RWPE1 (cell line): ENCODE results near the gene CCDC102A.

Source experiments
- CTCF ChIA-PET: fragments of 350-600 bp; sonication (Branson Sonifier 250); formaldehyde crosslinking; extraction: SDS; loops from one replicate; lab custom pipeline; 2021; lab: Yijun Ruan, JAX
- POLR2A ChIA-PET: fragments of 400-600 bp; formaldehyde crosslinking; extraction: SDS; loops from one replicate; lab custom pipeline; 2020; ENCODE audit warnings: antibody characterized with exemption; ENCODE audit not compliant: low non-redundant PET; lab: Yijun Ruan, JAX
- DNase-seq: peaks from one replicate; pipeline ENCODE4 v3.0.0; 2012; ENCODE audit warnings: low spot score
- H3K27ac ChIP-seq: fragments of 450-650 bp; 2 replicates; pipeline ENCODE4 v1.5.1; 2017
- TF ChIP-seq, protein P1 (sequence below): fragments of 450-650 bp; conservative IDR thresholded peaks from 2 replicates; pipeline ENCODE4 v1.5.1; 2017; ENCODE audit warnings: low read depth, mild to moderate bottlenecking

The CCDC102A gene

DNA sequence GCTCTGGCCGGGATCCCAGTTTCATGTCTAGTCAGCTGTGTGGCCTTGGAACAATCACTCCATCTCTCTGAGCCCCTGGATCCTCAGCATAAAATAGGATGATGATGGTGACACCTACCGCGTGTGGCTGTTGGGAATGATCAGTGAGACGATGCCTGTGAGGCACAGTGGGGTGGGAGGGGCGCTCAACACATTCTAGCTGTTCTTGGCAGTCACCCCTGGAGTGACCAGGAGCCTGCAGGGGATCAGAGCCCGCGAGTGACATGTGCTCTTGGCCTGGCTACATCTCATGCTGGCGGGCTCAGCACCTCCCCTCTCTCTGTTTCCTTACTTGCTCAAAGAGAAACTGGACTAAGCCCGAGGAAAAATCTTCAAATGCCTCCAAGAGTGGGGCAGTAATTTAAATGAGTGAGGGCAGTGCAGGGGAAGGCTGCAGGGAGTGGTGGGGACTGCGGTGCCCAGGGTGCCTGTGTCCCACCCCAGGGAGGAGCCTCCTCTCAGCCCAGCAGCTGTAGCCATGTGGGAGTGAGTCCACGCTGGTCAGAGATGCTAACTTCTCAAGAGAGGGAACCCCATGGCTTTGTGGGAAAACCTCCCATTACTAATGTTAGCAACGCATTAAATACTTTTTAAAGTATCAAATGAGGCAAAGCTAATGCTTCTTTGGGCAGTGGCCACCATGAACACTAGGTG lies 27.0 kb downstream of the CCDC102A start:
- DNase-seq: no peak
- TF ChIP-seq, protein P1, sequence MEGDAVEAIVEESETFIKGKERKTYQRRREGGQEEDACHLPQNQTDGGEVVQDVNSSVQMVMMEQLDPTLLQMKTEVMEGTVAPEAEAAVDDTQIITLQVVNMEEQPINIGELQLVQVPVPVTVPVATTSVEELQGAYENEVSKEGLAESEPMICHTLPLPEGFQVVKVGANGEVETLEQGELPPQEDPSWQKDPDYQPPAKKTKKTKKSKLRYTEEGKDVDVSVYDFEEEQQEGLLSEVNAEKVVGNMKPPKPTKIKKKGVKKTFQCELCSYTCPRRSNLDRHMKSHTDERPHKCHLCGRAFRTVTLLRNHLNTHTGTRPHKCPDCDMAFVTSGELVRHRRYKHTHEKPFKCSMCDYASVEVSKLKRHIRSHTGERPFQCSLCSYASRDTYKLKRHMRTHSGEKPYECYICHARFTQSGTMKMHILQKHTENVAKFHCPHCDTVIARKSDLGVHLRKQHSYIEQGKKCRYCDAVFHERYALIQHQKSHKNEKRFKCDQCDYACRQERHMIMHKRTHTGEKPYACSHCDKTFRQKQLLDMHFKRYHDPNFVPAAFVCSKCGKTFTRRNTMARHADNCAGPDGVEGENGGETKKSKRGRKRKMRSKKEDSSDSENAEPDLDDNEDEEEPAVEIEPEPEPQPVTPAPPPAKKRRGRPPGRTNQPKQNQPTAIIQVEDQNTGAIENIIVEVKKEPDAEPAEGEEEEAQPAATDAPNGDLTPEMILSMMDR: no peak
- no peak overlapping the region for H3K27ac ChIP-seq
- ChIA-PET CTCF (no interaction called here), POLR2A (no interaction called here)

DNA sequence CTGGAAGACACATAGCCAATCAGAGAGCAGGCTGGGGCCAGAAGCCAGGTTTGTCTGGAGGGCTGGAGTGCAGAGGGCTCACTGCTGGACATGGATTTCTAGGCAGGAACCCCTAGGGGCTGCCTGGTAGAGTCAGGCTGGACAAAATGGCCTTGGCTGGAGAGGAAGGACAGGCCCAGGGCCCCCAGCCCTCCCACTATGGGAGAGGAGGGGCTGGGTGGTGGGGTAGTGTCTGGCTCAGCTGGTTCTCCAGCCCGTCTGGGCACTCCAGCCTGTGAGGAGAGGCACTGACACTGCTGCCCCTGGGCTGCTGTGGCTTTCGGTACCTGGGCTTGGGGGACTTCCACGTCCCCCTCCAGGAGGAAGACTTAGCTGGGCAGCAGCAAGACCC lies 28.3 kb downstream of the CCDC102A start:
- CTCF ChIA-PET: interaction anchor here (0.7 kb wide), 1 partner anchor 86 kb away, joined by 3 read pairs; no protein-coding TSS in a partner anchor
- DNase-seq: no peak
- POLR2A ChIA-PET: no interaction called here
- H3K27ac ChIP-seq: no peak overlapping the region
- TF ChIP-seq, protein P1: no peak

DNA sequence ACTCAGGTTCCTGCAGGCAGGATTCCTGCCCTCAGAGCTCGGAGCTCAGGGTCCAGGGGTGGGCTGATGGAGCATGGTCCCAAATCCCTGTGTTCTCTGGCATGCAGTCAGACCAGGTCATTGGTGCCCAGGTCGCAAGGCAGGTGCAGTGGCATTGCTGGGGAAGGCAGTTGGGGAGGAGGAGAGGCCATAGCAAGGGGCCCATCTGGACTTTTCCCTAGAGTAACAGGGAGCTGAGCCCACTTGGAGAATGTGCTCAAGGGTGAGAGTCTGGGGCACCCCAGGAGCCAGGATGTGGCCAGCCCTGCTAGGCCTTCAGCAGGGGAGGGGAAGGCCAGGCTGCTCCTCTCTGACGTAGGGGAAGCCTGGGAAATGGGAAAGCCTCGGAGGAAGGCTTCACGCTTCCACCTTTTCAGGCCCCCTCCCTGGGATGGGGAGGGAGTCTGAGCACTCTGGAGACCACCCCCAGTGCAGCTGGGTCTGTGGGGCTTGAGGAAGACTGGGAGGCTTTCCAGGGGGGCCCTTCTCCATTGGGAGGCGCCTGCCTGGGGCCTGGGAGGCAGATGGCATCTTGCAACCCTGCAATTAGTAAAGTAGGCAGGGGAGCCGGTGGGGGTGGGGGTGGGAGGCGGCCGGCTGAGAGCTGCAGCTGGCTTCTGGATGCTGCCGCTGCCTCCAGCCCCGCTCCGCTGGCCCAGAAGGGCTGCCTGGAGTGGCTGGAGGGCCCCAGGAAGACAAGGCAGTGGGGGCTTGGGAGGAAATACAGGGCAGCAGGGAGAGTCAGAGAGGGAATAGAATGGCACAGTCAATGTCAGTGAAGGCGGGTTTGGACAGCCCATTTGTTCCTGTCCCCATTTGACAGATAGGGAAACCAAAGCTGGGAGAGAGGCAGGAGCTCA lies 29.0 kb downstream of the CCDC102A start:
- no peak overlapping the region for H3K27ac ChIP-seq
- ChIA-PET CTCF (interaction anchor here (0.7 kb wide), 1 partner anchor 85 kb away, joined by 3 read pairs; no protein-coding TSS in a partner anchor), POLR2A (no interaction called here)
- TF ChIP-seq, protein P1: no peak
- no peak for DNase-seq

DNA sequence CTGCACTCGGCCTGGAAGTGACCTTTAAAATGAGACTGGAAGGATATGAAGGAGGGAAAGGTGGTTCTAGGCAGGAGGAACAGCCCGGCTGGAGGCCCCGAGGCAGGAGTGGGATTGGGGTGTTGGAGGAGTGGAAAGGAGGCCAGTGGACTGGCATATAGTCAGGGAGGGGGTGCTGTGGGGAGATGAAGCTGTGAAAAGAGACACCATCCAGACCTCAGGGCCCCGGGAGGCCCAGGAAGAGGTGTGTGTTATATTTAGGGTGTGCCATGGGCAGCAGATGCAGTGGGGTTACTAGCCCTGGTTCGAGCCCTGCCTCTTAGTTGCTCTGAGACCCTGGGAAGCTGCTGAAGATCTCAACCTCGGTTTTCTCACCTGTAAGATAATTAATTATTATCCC lies 31.2 kb downstream of the CCDC102A start:
- POLR2A ChIA-PET: no interaction called here
- TF ChIP-seq, protein P1: no peak
- no peak for DNase-seq
- no peak overlapping the region for H3K27ac ChIP-seq
- CTCF ChIA-PET: interaction anchor here (1.2 kb wide), 1 partner anchor 15 kb away, joined by 5 read pairs; no protein-coding TSS in a partner anchor

GRCh38 chr16:57504491-57504890 lies 31.9 kb downstream of the CCDC102A start:
- TF ChIP-seq, protein P1: no peak
- POLR2A ChIA-PET: no interaction called here
- CTCF ChIA-PET: no interaction called here
- H3K27ac ChIP-seq: no peak overlapping the region
- no peak for DNase-seq

DNA sequence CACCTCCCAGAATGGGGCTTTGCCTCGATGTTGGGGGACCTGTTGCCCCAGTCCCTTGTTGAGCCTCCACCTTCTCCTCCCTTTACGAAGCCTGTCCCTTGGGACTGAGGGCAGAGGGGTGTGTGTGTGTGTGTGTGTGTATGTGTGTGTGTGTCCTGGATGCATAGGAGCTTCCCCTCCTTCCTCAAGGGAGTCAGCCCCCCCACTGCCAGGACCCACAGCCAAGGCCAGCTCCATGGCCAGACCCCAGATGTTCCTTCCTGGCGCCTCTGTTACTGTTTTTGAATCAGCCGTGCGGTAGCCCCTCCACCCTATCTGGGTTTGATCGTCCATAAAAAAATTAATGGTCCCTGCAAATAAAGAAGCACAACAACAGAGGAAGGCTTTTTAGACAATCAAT lies 32.4 kb downstream of the CCDC102A start:
- no peak overlapping the region for H3K27ac ChIP-seq
- POLR2A ChIA-PET: no interaction called here
- no peak for DNase-seq
- TF ChIP-seq, protein P1: no peak
- CTCF ChIA-PET: interaction anchor here (1.0 kb wide), 1 partner anchor 16 kb away, joined by 3 read pairs; no protein-coding TSS in a partner anchor
